Spinal cord (tissue), 10 donors: ENCODE results near the gene MARCHF2. TPM values are rescaled to one million over a fixed set of nuclear protein-coding genes. Genes with fewer than 3 reads are reported as not detected.

Experiments
- DNase-seq, 6 donors: peaks; one replicate each; pipeline versions ENCODE4 v3.0.0 to v3.0.0-alpha.2; 2013 to 2015; ENCODE audit warnings: low spot score in 6 of 6, low read depth in 4 of 6
- H3K27ac ChIP-seq: one replicate; pipeline ENCODE4 v1.5.1; 2013; ENCODE audit warnings: low read depth, low read length, control low read depth
- H3K27me3 ChIP-seq: one replicate; pipeline ENCODE4 v1.6.1; 2013; ENCODE audit warnings: low read length; ENCODE audit not compliant: control insufficient read depth, insufficient read depth
- H3K36me3 ChIP-seq: one replicate; pipeline ENCODE4 v1.6.1; 2013; ENCODE audit warnings: low read length; ENCODE audit not compliant: control insufficient read depth, insufficient read depth
- H3K4me1 ChIP-seq: one replicate; pipeline ENCODE4 v1.6.1; 2013; ENCODE audit warnings: low read length; ENCODE audit not compliant: control insufficient read depth, insufficient read depth
- H3K4me3 ChIP-seq: one replicate; pipeline ENCODE4 v1.5.1; 2013; ENCODE audit warnings: low read depth, low read length, control low read depth
- H3K9me3 ChIP-seq: one replicate; pipeline ENCODE4 v1.6.1; 2013; ENCODE audit warnings: low read length; ENCODE audit not compliant: control insufficient read depth, insufficient read depth
- WGBS: methylation state at CpG from one replicate; pipeline ENCODE4 v1.1.5; 2013; ENCODE audit warnings: missing lambda C conversion rate; ENCODE audit not compliant: insufficient coverage; 5-methylcytosine and 5-hydroxymethylcytosine counted together
- polyA plus RNA-seq, 2 donors: library from polyadenylated mRNA; unstranded; fragments of 120-200 nt; gene quantifications; one replicate each; pipeline ENCODE4 v1.2.1, GENCODE V29; 2013; ENCODE audit not compliant: insufficient read length in 2 of 2
- total RNA-seq, 2 donors: library from RNA; depleted of rRNA in 1 of 2; stranded (reverse); fragments of 120-200 nt in 1 of 2; fragments of >200 nt in 1 of 2; gene quantifications; one replicate each; pipeline versions ENCODE4 v1.2.3 to v1.2.4, GENCODE V29; 2013 to 2014
- donor health status: healthy.

Gene MARCHF2
- total and polyA plus RNA-seq, 4 donors: 44.1 to 61.7 (median 57.5) TPM

DNA sequence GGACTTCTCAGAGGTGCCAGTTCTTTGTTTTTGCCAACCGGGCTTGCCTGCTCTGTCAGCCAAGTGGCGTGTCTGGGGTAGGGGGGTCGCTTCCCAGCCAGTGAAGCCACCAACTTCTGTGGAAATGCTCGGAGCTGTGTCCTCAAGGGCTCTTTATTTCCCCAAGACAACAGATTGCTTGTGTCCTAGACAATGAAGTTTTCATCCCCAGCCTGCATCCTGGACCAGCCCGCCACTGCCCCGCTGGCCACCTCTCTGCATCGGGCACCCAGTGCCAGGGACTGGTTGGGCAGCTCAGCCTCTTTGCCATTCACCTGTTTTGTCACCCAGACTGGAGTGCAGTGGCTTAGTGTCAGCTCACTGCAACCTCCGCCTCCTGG lies 19.2 kb upstream of the MARCHF2 start:
- no peak overlapping the region for H3K4me3 ChIP-seq
- 34% methylated on average over 7 of the region's 8 CpGs for WGBS
- peak in 2 of 6 donors; percentile 41 to 68 for DNase-seq

DNA sequence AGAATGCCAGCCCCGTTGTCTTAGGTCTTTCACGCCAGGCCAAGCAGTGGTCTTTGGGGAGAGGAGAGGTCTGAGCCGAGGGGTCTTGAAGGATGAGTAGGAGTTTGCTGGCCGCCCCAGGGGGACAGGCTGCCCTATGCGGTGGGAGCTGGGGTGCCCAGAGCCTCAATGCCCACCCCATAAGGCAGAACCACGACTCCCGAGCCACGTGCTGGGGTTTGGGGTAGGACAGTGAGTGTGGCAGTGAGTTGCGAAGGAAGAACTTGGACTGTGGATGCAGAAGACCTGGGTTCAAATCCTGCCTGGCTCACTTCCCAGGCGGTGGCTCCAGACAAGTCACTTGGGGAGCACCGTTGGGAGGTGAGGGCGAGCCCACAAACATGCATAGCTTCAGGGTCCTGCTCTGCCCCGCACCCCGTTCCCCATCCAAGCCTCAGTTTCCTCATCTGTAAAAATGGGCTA lies 17.5 kb upstream of the MARCHF2 start:
- no peak overlapping the region for H3K27ac ChIP-seq
- peaks cover 86% of the 10 kb centered on the region for H3K36me3 ChIP-seq
- DNase-seq: no peak
- no peaks in the 10 kb centered on the region for H3K27me3 ChIP-seq
- 88% methylated on average over 11 of the region's 14 CpGs for WGBS
- peaks cover 77% of the 10 kb centered on the region for H3K4me1 ChIP-seq
- H3K4me3 ChIP-seq: no peak overlapping the region
- no peaks in the 10 kb centered on the region for H3K9me3 ChIP-seq

More for the DNA sequence above, 19.2 kb upstream of the MARCHF2 start:
- Histone ChIP-seq H3K36me3 (peaks cover 70% of the 10 kb centered on the region), H3K4me1 (peaks cover 85% of the 10 kb centered on the region), H3K27me3 (no peaks in the 10 kb centered on the region), H3K27ac (peak overlapping the region; percentile 76), H3K9me3 (no peaks in the 10 kb centered on the region)

DNA sequence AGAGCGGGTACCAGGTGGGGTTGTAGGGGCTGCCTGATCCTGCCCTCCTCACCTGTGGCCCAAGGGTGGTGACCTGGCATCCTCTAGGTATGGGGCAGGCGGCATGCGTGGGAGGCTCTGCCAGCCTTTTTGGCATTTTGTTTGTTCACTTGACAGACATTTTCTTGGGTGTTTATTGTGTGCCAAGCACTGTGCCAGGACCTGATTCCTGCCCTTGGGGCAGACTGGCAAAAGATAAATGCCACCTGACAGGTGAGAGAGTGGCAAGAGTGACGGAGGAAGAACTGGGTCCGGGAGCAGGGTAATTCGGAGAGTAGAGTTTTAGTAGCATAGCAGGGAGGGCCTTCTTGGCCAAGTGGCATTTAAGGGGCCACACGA lies 16.9 kb upstream of the MARCHF2 start:
- Histone ChIP-seq H3K4me3 (no peak overlapping the region), H3K4me1 (peaks cover 71% of the 10 kb centered on the region), H3K27me3 (no peaks in the 10 kb centered on the region), H3K27ac (no peak overlapping the region), H3K9me3 (no peaks in the 10 kb centered on the region), H3K36me3 (peaks cover 88% of the 10 kb centered on the region)
- WGBS: 89% methylated on average over 7 of the region's 7 CpGs
- DNase-seq: no peak

DNA sequence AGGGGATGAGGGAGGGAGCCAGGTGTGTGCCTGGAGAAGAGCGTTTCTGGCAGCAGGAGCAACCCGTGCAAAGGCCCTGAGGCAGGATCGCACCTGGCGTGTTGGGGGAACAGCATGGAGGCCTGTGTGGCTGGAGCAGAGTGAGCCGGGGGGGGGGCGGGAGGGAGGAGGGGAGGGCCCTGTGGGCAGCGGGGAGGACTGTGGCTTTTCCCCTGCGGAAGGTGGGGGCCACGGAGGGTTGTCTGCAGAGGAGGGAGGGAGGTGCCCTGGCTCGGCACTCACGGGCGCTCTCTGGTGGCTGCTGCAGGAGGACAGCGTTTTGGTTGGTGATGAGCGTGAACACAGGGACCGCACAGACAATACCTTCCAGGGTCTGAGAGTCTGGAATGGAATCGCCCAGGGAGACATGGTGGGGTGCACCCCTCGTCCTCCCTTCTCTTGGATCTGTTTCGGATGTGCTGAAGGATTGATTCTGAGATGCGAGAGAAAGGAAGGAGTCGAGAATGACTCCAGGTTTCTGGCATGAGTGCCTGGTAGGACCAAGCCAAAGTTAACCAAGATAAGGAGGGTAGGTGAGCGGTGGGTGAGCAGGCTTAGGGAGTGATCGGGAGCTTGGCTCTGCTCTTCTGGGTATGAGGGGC lies 16.4 kb upstream of the MARCHF2 start:
- Histone ChIP-seq H3K4me1 (peaks cover 66% of the 10 kb centered on the region), H3K9me3 (no peaks in the 10 kb centered on the region), H3K27ac (no peak overlapping the region), H3K4me3 (no peak overlapping the region), H3K36me3 (peaks cover 85% of the 10 kb centered on the region), H3K27me3 (no peaks in the 10 kb centered on the region)
- DNase-seq: peak in 2 of 6 donors; percentile 19 to 51
- 58% methylated on average over 21 of the region's 22 CpGs for WGBS

GRCh38 chr19:8397271-8397670 lies 15.8 kb upstream of the MARCHF2 start:
- WGBS: 76% methylated on average over 7 of the region's 7 CpGs
- no peaks in the 10 kb centered on the region for H3K27me3 ChIP-seq
- H3K4me1 ChIP-seq: peaks cover 60% of the 10 kb centered on the region
- DNase-seq: no peak
- H3K27ac ChIP-seq: no peak overlapping the region
- H3K36me3 ChIP-seq: peaks cover 85% of the 10 kb centered on the region
- H3K9me3 ChIP-seq: no peaks in the 10 kb centered on the region
- no peak overlapping the region for H3K4me3 ChIP-seq

- Histone ChIP-seq H3K36me3 (peaks cover 89% of the 10 kb centered on the region), H3K27me3 (no peaks in the 10 kb centered on the region), H3K27ac (no peak overlapping the region), H3K4me3 (no peak overlapping the region), H3K9me3 (no peaks in the 10 kb centered on the region), H3K4me1 (peaks cover 55% of the 10 kb centered on the region)
- 83% methylated on average over 9 of the region's 10 CpGs for WGBS
- no peak for DNase-seq
Measured at GRCh38 chr19:8397746-8398310, 15.3 kb upstream of the MARCHF2 start.

DNA sequence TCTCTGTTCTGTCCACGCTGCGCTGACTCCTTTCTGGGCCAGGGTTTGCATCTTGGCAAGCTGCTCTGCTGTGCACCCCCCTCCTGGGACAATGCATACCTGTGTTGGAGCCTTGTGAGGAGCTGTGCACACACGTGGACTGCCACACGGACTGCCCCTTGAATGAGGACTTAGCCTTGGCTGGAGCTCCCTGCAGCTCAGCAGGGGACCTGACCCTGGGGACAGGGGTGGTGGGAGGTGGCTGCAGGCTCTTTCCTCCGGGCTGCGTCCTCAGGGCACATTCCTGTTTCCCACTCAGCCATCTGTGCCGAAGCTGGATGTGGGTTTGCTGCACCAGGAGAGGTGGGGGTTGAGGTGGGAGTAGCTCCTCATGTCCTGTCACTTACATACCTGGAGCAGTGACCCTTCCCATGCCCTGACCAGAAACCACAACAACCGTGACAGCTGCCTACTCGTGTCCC lies 14.8 kb upstream of the MARCHF2 start:
- H3K27me3 ChIP-seq: no peaks in the 10 kb centered on the region
- WGBS: 71% methylated on average over 5 of the region's 9 CpGs
- H3K9me3 ChIP-seq: no peaks in the 10 kb centered on the region
- H3K4me1 ChIP-seq: peaks cover 50% of the 10 kb centered on the region
- peaks cover 89% of the 10 kb centered on the region for H3K36me3 ChIP-seq
- H3K4me3 ChIP-seq: no peak overlapping the region
- no peak overlapping the region for H3K27ac ChIP-seq
- DNase-seq: no peak

GRCh38 chr19:8399681-8400188 lies 13.4 kb upstream of the MARCHF2 start:
- Histone ChIP-seq H3K27me3 (no peaks in the 10 kb centered on the region), H3K4me1 (peaks cover 36% of the 10 kb centered on the region), H3K27ac (no peak overlapping the region), H3K4me3 (no peak overlapping the region), H3K9me3 (no peaks in the 10 kb centered on the region), H3K36me3 (peaks cover 89% of the 10 kb centered on the region)
- no peak for DNase-seq
- WGBS: 93% methylated on average over 30 of the region's 34 CpGs

- H3K4me3 ChIP-seq: no peak overlapping the region
- DNase-seq: no peak
- no peak overlapping the region for H3K27ac ChIP-seq
- H3K27me3 ChIP-seq: no peaks in the 10 kb centered on the region
- peaks cover 80% of the 10 kb centered on the region for H3K36me3 ChIP-seq
- peaks cover 16% of the 10 kb centered on the region for H3K4me1 ChIP-seq
- H3K9me3 ChIP-seq: no peaks in the 10 kb centered on the region
- 97% methylated on average over 21 of the region's 21 CpGs for WGBS
Measured at GRCh38 chr19:8401981-8402411, 11.1 kb upstream of the MARCHF2 start.
